IMR-90 (cell line): ENCODE results near the gene GATAD2A.

Experiments used
- CHD1 ChIP-seq: IDR thresholded peaks from 2 replicates; pipeline ENCODE4 v1.6.1; 2012; ENCODE audit warnings: low read depth, low read length, improper control_type of control experiment
- TF ChIP-seq, protein P1 (sequence below): conservative IDR thresholded peaks from 2 replicates; pipeline ENCODE4 v1.5.1; 2012; ENCODE audit warnings: mild to moderate bottlenecking, low read depth, low read length, improper control_type of control experiment

DNA sequence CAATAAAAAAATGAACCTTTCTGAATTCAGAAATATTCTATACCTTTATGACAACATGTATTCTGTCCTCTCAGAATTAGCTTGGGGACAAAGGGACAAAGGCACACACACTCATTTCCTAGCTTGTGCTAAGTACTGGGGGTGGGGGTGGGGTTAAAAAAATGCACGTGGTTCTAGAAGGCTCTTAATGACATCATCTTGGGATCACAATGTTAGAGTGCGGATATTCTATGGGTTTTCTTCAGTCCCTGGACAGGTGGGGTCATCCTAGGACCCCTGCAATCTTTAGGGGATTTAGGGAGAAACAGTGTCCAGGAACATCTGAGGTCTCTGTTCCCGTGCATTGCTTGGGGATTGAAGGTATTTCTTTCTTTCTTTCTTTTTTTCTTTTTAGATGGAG, 21.8 kb downstream of the GATAD2A start:
- no peak for TF ChIP-seq CHD1
- TF ChIP-seq, protein P1, sequence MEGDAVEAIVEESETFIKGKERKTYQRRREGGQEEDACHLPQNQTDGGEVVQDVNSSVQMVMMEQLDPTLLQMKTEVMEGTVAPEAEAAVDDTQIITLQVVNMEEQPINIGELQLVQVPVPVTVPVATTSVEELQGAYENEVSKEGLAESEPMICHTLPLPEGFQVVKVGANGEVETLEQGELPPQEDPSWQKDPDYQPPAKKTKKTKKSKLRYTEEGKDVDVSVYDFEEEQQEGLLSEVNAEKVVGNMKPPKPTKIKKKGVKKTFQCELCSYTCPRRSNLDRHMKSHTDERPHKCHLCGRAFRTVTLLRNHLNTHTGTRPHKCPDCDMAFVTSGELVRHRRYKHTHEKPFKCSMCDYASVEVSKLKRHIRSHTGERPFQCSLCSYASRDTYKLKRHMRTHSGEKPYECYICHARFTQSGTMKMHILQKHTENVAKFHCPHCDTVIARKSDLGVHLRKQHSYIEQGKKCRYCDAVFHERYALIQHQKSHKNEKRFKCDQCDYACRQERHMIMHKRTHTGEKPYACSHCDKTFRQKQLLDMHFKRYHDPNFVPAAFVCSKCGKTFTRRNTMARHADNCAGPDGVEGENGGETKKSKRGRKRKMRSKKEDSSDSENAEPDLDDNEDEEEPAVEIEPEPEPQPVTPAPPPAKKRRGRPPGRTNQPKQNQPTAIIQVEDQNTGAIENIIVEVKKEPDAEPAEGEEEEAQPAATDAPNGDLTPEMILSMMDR: no peak
